Cardiac fibroblast (primary cell): Measurements from ENCODE around the gene CCDC38.

ENCODE experiments used
- DNase-seq, 2 donors: peaks; one replicate each; pipeline versions ENCODE4 v3.0.0 to v3.0.0-alpha.2; 2010; ENCODE audit warnings: low read depth in 2 of 2
- H3K4me3 ChIP-seq, 2 donors: replicated peaks in 1 of 2; 1 replicate in 1 of 2; 2 replicates in 1 of 2; pipeline ENCODE4 v1.5.1; 2011; ENCODE audit warnings: low read depth in 2 of 2, low read length in 2 of 2, mild to moderate bottlenecking in 2 of 2, moderate library complexity in 1 of 2
- CTCF ChIP-seq: IDR thresholded peaks from one replicate; pipeline ENCODE4 v1.5.1; 2011; ENCODE audit warnings: low read depth, mild to moderate bottlenecking, low read length, inconsistent platforms

The CCDC38 gene

GRCh38 chr12:95874452-95874851, 68.0 kb downstream of the CCDC38 start:
- H3K4me3 ChIP-seq: no peak overlapping the region
- no peak for DNase-seq
- no peak for TF ChIP-seq CTCF

GRCh38 chr12:95870897-95871296, 71.5 kb downstream of the CCDC38 start:
- H3K4me3 ChIP-seq: no peak overlapping the region
- no peak for TF ChIP-seq CTCF
- DNase-seq: no peak

- no peak overlapping the region for H3K4me3 ChIP-seq
- DNase-seq: no peak
- TF ChIP-seq CTCF: no peak
Observed at GRCh38 chr12:95863337-95863736, 79.1 kb downstream of the CCDC38 start.

- no peak for DNase-seq
- TF ChIP-seq CTCF: no peak
- H3K4me3 ChIP-seq: no peak overlapping the region
Observed at GRCh38 chr12:95862038-95862437, 80.4 kb downstream of the CCDC38 start.

- no peak for TF ChIP-seq CTCF
- peak overlapping the region; percentile 74 to 84 for H3K4me3 ChIP-seq
- peak in 1 of 2 donors; percentile 8 for DNase-seq
Observed at GRCh38 chr12:95859947-95860850, 82.2 kb downstream of the CCDC38 start.

GRCh38 chr12:95859344-95859816, 83.0 kb downstream of the CCDC38 start:
- H3K4me3 ChIP-seq: peak overlapping the region; percentile 74 to 84
- TF ChIP-seq CTCF: no peak
- peak; percentile 26 to 41 for DNase-seq
